Measurements from ENCODE around the gene CYP3A5.
"Not testable (repeated sequence)": the region's sequence is repeated elsewhere in the genome, so short reads cannot be mapped to it uniquely, and the experiment has no call there.

Gene CYP3A5

GRCh38 chr7:99709838-99710578, 30.2 kb upstream of the CYP3A5 start:
- no peak for TF ChIP-seq CTCF (conservative IDR thresholded peaks at IDR 0.05; ENCODE audit: low read depth, low read length)
- H3K4me3 ChIP-seq (ENCODE audit: low read depth, low read length), result no peak overlapping the region
- DNase-seq (ENCODE audit: low read depth), result no peak

DNA sequence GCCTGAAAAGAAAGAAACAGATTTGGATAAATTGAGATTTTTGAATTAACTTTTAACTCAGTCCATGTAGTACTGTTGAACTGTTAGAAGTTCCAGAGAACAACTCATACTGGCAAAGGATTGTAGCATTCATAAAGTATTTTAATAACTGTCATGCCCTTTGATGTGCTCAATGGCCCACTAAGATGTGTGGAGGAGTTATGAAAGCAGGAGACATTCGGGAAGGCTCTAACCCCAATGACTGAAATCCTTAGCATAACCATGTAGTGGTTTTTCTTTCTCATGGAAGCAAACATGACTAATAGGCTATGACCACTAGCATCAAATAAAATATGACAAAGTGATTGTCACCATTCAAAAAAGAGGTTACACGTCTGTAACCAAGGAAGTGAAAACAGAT, 29.5 kb upstream of the CYP3A5 start:
- no peak for TF ChIP-seq CTCF (conservative IDR thresholded peaks at IDR 0.05; ENCODE audit: low read depth, low read length)
- DNase-seq (ENCODE audit: low read depth), result no peak
- H3K4me3 ChIP-seq (ENCODE audit: low read depth, low read length), result no peak overlapping the region

- DNase-seq (ENCODE audit: low read depth), result peak; percentile 26
- no peak overlapping the region for H3K4me3 ChIP-seq (ENCODE audit: low read depth, low read length)
- TF ChIP-seq CTCF (conservative IDR thresholded peaks at IDR 0.05; ENCODE audit: low read depth, low read length), result no peak
These were observed 27.3 kb upstream of the CYP3A5 start for GRCh38 chr7:99707096-99707495.

- DNase-seq (ENCODE audit: low read depth), result peak; percentile 4
- H3K4me3 ChIP-seq (ENCODE audit: low read depth, low read length), result no peak overlapping the region
- TF ChIP-seq CTCF (conservative IDR thresholded peaks at IDR 0.05; ENCODE audit: low read depth, low read length), result no peak
These were observed 20.1 kb upstream of the CYP3A5 start for GRCh38 chr7:99699946-99700345.

DNA sequence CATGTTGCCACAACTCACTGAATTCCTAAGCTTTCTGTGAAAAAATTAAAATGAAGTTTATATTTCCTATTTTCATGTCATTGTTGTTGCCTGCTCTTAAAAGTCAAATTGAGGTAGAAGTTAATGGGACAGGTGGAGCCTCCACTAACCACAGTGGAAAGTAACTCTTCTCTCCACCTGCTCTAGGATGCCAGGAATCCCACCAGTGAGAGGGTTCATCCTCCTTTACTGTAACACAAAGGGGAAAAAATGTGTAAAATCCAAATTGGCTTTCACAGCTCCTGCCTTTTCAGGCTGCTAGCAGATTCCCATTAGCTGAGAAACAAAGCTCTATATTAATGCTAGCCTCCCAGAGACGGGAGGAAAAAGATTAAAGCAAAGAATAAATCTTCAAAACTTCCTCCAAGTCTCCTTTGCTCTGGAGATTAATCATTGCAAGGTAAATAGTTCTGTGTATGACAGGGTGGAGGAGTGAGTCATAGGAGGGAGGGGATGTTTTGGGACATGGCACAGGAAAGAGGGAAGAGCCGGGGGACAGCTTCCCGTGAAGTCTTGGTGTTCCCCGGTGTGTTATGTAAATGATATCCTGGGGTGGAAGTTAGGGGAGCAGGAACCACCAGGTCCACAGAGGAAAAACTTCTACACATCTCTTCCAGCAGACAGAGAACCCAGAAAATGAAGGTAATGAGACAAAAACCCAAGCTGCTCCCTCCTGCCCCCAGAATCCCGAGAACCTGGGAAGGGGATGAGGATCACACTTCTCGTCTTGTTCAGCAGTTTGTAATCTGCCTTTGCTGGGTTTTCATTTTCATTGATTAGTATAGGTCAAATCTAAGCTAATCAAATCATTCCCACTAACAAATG, 19.3 kb upstream of the CYP3A5 start:
- not testable (repeated sequence) for H3K4me3 ChIP-seq (ENCODE audit: low read depth, low read length); DNase-seq (ENCODE audit: low read depth)

- no peak overlapping the region for H3K4me3 ChIP-seq (ENCODE audit: low read depth, low read length)
- DNase-seq (ENCODE audit: low read depth), result no peak
- no peak for TF ChIP-seq CTCF (conservative IDR thresholded peaks at IDR 0.05; ENCODE audit: low read depth, low read length)
These were observed 15.1 kb upstream of the CYP3A5 start for GRCh38 chr7:99694912-99695304.

DNA sequence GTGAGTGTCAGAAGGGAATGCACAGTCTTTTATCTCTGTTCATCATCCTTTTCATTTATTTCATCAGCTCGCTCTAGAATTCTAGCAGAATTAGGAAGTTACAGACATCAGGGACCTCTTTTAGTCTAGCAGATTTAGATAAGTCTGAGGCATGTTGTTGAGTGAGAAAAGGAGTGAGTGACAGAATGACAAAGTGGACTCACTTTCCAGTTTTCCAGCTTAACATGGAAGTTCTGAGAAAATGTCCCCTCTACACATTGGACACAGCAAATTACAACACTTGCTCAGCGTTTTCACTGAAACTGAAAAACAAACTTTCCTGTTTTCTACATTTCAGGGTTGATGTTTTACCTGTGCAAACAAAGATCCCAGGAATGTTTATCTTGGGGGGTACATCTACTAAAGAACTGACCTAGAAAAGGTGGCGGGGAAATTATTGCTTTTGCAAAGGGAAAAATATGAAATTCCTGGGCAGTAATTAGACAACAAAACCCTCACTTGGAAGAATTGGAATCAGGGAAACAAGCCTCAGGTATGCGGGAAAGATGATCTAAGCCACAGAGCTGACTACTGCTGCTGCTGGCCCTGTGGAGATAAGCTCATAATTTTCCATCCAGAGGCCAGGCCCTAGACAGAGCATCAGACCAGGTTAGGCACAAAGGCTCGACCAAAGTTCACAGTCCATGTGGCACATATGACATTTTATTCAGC, 14.6 kb upstream of the CYP3A5 start:
- no peak overlapping the region for H3K4me3 ChIP-seq (ENCODE audit: low read depth, low read length)
- TF ChIP-seq CTCF (conservative IDR thresholded peaks at IDR 0.05; ENCODE audit: low read depth, low read length), result no peak
- DNase-seq (ENCODE audit: low read depth), result no peak
